ENCODE data around the gene MRAP.

- TF ChIP-seq POLR2A (IDR thresholded peaks at IDR 0.05) = no peak
- no peak for TF ChIP-seq CTCF (IDR thresholded peaks at IDR 0.05)
- TF ChIP-seq EP300 (IDR thresholded peaks at IDR 0.05) = no peak
Observed at GRCh38 chr21:32352526-32352925, 53.9 kb downstream of the MRAP start.
